IMR-90 (cell line): Measurements from ENCODE around the gene TUBG2. TPM values are rescaled to one million over a fixed set of nuclear protein-coding genes. Genes with fewer than 3 reads are reported as not detected.

Source experiments
- ATAC-seq: fragments of 200-7000 bp; cut with Tn5 transposase; 2 replicates; pipeline ENCODE4 v1.9.1; 2020; ENCODE audit warnings: low read depth, mild to moderate bottlenecking, moderate library complexity
- BruUV-seq: library from RNA; stranded (reverse); fragments of 400-500 nt; replicated peaks from 2 replicates; lab custom pipeline; 2021; lab: Mats Ljungman, UMichigan
- CTCF ChIA-PET: fragments of 300-600 bp; formaldehyde crosslinking; extraction: SDS; loops from one replicate; lab custom pipeline; 2021; ENCODE audit warnings: antibody characterized with exemption; lab: Yijun Ruan, JAX
- POLR2A ChIA-PET: fragments of 300-600 bp; sonication (Branson Sonifier 250); formaldehyde crosslinking; loops from one replicate; lab custom pipeline; 2022; ENCODE audit warnings: antibody characterized with exemption; ENCODE audit not compliant: unreplicated experiment; lab: Charles Lee
- DNase-seq: peaks from one replicate; pipeline ENCODE4 v3.0.0; 2013
- H2AFZ ChIP-seq: replicated peaks from 2 replicates; pipeline ENCODE3; 2013; ENCODE audit warnings: low read length, mild to moderate bottlenecking; ENCODE audit not compliant: poor library complexity
- H2AK5ac ChIP-seq: 2 replicates; pipeline ENCODE4 v1.6.1; 2013; ENCODE audit warnings: low read depth, low read length, inconsistent platforms
- H2AK9ac ChIP-seq: replicated peaks from 2 replicates; pipeline ENCODE3; 2013; ENCODE audit warnings: mild to moderate bottlenecking, low read depth, low read length, moderate library complexity; ENCODE audit not compliant: poor library complexity
- H2BK120ac ChIP-seq: 2 replicates; pipeline ENCODE4 v1.6.1; 2013; ENCODE audit warnings: low read depth, low read length, inconsistent platforms
- H2BK15ac ChIP-seq: 3 replicates; pipeline ENCODE4 v1.6.1; 2013; ENCODE audit warnings: low read depth, low read length, inconsistent platforms
- H2BK20ac ChIP-seq: 2 replicates; pipeline ENCODE4 v1.6.1; 2013; ENCODE audit warnings: low read depth, mild to moderate bottlenecking, inconsistent platforms, low read length, moderate library complexity
- H2BK5ac ChIP-seq: 2 replicates; pipeline ENCODE4 v1.6.1; 2013; ENCODE audit warnings: mild to moderate bottlenecking, low read depth, low read length, inconsistent platforms; ENCODE audit not compliant: poor library complexity, severe bottlenecking
- H3K14ac ChIP-seq: replicated peaks from 2 replicates; pipeline ENCODE4 v1.6.1; 2013; ENCODE audit warnings: low read depth, low read length, inconsistent platforms
- H3K18ac ChIP-seq: 2 replicates; pipeline ENCODE4 v1.6.1; 2013; ENCODE audit warnings: low read depth, low read length, control low read depth
- H3K23ac ChIP-seq: 2 replicates; pipeline ENCODE4 v1.6.1; 2013; ENCODE audit warnings: low read depth, low read length, inconsistent platforms
- H3K27ac ChIP-seq: 2 replicates; pipeline ENCODE4 v1.5.1; 2013; ENCODE audit warnings: mild to moderate bottlenecking, control low read depth, low read length; ENCODE audit not compliant: insufficient read depth
- H3K27me3 ChIP-seq: 2 replicates; pipeline ENCODE4 v1.6.1; 2013; ENCODE audit warnings: low read length; ENCODE audit not compliant: control insufficient read depth, insufficient read depth
- H3K36me3 ChIP-seq: 2 replicates; pipeline ENCODE4 v1.6.1; 2013; ENCODE audit warnings: low read length, mixed read lengths; ENCODE audit not compliant: control insufficient read depth, insufficient read depth
- H3K4ac ChIP-seq: 2 replicates; pipeline ENCODE4 v1.6.1; 2013; ENCODE audit warnings: low read depth, low read length, inconsistent platforms
- H3K4me1 ChIP-seq: 2 replicates; pipeline ENCODE4 v1.6.1; 2013; ENCODE audit warnings: low read length, mixed read lengths; ENCODE audit not compliant: control insufficient read depth, insufficient read depth
- H3K4me2 ChIP-seq: 2 replicates; pipeline ENCODE4 v1.6.1; 2013; ENCODE audit warnings: low read depth, mild to moderate bottlenecking, control low read depth, low read length, moderate library complexity
- H3K4me3 ChIP-seq: 2 replicates; pipeline ENCODE4 v1.5.1; 2013; ENCODE audit warnings: low read depth, mild to moderate bottlenecking, control low read depth, low read length, moderate library complexity; ENCODE audit not compliant: insufficient read depth
- H3K56ac ChIP-seq: 2 replicates; pipeline ENCODE4 v1.6.1; 2013; ENCODE audit warnings: low read length, inconsistent platforms; ENCODE audit not compliant: insufficient read depth; ENCODE audit errors: extremely low read depth
- H3K79me1 ChIP-seq, 2 experiments: 2 replicates each; pipeline ENCODE4 v1.6.1; 2013; ENCODE audit warnings: low read length in 2 of 2, inconsistent platforms in 1 of 2, low read depth in 1 of 2
- H3K9ac ChIP-seq: 2 replicates; pipeline ENCODE4 v1.6.1; 2013; ENCODE audit warnings: low read depth, low read length, control low read depth
- H3K9me1 ChIP-seq: 2 replicates; pipeline ENCODE4 v1.6.1; 2013; ENCODE audit warnings: low read length, inconsistent platforms; ENCODE audit not compliant: insufficient read depth
- H3K9me3 ChIP-seq: 2 replicates; pipeline ENCODE4 v1.6.1; 2013; ENCODE audit warnings: low read length; ENCODE audit not compliant: control insufficient read depth, insufficient read depth
- H4K20me1 ChIP-seq: 2 replicates; pipeline ENCODE4 v1.6.1; 2013; ENCODE audit warnings: low read length, inconsistent platforms; ENCODE audit not compliant: insufficient read depth
- H4K5ac ChIP-seq: 2 replicates; pipeline ENCODE4 v1.6.1; 2013; ENCODE audit warnings: mild to moderate bottlenecking, low read depth, low read length, control low read depth
- H4K8ac ChIP-seq, 2 experiments: 2 replicates each; pipeline ENCODE4 v1.6.1; 2013; ENCODE audit warnings: low read depth in 2 of 2, low read length in 2 of 2, control low read depth in 1 of 2, inconsistent platforms in 1 of 2
- H4K91ac ChIP-seq: 2 replicates; pipeline ENCODE4 v1.6.1; 2013; ENCODE audit warnings: low read depth, low read length, inconsistent platforms; ENCODE audit not compliant: insufficient read depth
- BHLHE40 ChIP-seq: fragments of 150-350 bp; IDR thresholded peaks from 2 replicates; pipeline ENCODE4 v1.6.1; 2016; ENCODE audit warnings: mild to moderate bottlenecking, low read depth, low read length
- CHD1 ChIP-seq: IDR thresholded peaks from 2 replicates; pipeline ENCODE4 v1.6.1; 2012; ENCODE audit warnings: low read depth, low read length, improper control_type of control experiment
- FOS ChIP-seq: fragments of 150-350 bp; IDR thresholded peaks from 2 replicates; pipeline ENCODE4 v1.6.1; 2016; ENCODE audit warnings: low read depth, low read length
- NFE2L2 ChIP-seq: fragments of 150-350 bp; IDR thresholded peaks from 2 replicates; pipeline ENCODE4 v1.6.1; 2016; ENCODE audit warnings: low read depth, mild to moderate bottlenecking, low read length
- RCOR1 ChIP-seq: IDR thresholded peaks from 2 replicates; pipeline ENCODE4 v1.6.1; 2012; ENCODE audit warnings: mild to moderate bottlenecking, low read length, improper control_type of control experiment; ENCODE audit not compliant: insufficient replicate concordance
- RFX5 ChIP-seq: IDR thresholded peaks from 2 replicates; pipeline ENCODE4 v1.8.0; 2012; ENCODE audit warnings: low read depth, mild to moderate bottlenecking, low read length, moderate library complexity
- SMC3 ChIP-seq: fragments of 150-350 bp; IDR thresholded peaks from 2 replicates; pipeline ENCODE4 v1.6.1; 2016; ENCODE audit warnings: low read depth, mild to moderate bottlenecking, antibody characterized with exemption, low read length, moderate library complexity
- WGBS, 2 experiments: methylation state at CpG; one replicate each; pipeline versions ENCODE4 v1.1.5 to v1.1.7; 2013; ENCODE audit warnings: missing lambda C conversion rate in 2 of 2; ENCODE audit not compliant: insufficient read length in 1 of 2; ENCODE audit errors: extremely low coverage in 2 of 2; 5-methylcytosine and 5-hydroxymethylcytosine counted together
- dilution Hi-C: fragments of 300-500 bp; cut with HindIII; formaldehyde crosslinking; loops from one replicate; pipeline ENCODE4 v1.14.3; 2018; ENCODE audit warnings: low sequenced_read_pairs; ENCODE audit not compliant: unreplicated experiment
- in situ Hi-C: fragments of 300-500 bp; cut with MboI; formaldehyde crosslinking; loops from 3 replicates; pipeline ENCODE4 v1.14.3; 2019; ENCODE audit warnings: low sequenced_read_pairs, inconsistent platforms, mixed read lengths
- intact Hi-C: fragments of 100-400 bp; cut with micrococcal nuclease; formaldehyde crosslinking; loops from 2 replicates; pipeline ENCODE4 v1.10.0; 2022
- polyA plus RNA-seq, 3 experiments: library from polyadenylated mRNA; depleted of rRNA; stranded (reverse); fragments of >200 nt; gene quantifications; 2 replicates each; pipeline ENCODE4 v1.2.3, GENCODE V29; 2012; ENCODE audit warnings: low replicate concordance in 1 of 3
- total RNA-seq: library from RNA; depleted of rRNA; stranded (reverse); fragments of >200 nt; gene quantifications from 2 replicates; pipeline ENCODE4 v1.2.3, GENCODE V29; 2012
- TF ChIP-seq, protein P1 (sequence below): fragments of 150-350 bp; IDR thresholded peaks from 2 replicates; pipeline ENCODE4 v1.6.1; 2016; ENCODE audit warnings: low read depth, mild to moderate bottlenecking, low read length, moderate library complexity, borderline replicate concordance
- TF ChIP-seq, protein P2 (sequence below): fragments of 150-350 bp; IDR thresholded peaks from 2 replicates; pipeline ENCODE4 v1.6.1; 2017; ENCODE audit warnings: mild to moderate bottlenecking, antibody characterized with exemption, low read length, low read depth

The TUBG2 gene
- total and polyA plus RNA-seq, 2 of the 4 experiments (the other 2 are of a cell fraction), result 3.6 to 24.6 TPM

DNA sequence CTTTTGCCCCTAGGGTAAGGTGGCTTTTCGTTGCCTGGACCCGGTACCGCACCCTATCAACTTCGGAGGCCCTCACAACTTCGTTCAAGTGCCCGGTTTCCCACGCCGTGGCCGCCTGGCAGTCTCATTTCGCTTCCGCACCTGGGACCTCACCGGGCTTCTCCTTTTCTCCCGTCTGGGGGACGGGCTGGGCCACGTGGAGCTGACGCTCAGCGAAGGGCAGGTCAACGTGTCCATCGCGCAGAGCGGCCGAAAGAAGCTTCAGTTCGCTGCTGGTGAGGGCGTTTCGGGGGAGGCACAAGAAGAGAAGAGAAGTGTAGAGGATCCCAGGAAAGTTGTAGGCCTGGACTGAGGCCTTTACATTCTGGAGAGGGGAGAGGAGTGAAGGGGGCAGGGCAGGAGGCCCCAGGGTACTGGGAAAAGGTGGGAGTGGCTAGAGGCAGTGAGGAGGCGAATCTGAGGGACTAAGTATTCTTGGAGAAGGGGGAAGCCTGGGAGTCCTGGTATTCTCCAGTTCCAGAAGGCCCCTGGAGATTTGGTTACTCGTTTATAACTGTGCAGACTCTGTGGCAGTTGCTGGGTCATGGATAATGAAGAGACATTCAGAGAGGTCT is 28.7 kb downstream of the TUBG2 start:
- no TSS peak for BruUV-seq
- no peak overlapping the region for H3K4me3 ChIP-seq

More for the DNA sequence above, 28.7 kb downstream of the TUBG2 start:
- in situ Hi-C loops, result loop anchor here (25.0 kb wide), 1 partner anchor 624 kb away; no protein-coding TSS in a partner anchor
- Histone ChIP-seq H2AK9ac (no peak overlapping the region), H2BK15ac (no peak overlapping the region), H2BK20ac (no peak overlapping the region), H3K79me1 (peaks cover 4 to 21% of the 10 kb centered on the region in 2 experiments), H3K27me3 (no peaks in the 10 kb centered on the region), H2BK120ac (no peak overlapping the region), H4K8ac (no peak overlapping the region), H3K9me3 (no peaks in the 10 kb centered on the region), H3K27ac (no peak overlapping the region), H4K5ac (no peak overlapping the region), H3K23ac (no peak overlapping the region), H3K56ac (no peak overlapping the region), H3K9ac (no peak overlapping the region), H3K14ac (no peak overlapping the region), H3K9me1 (peaks cover 13% of the 10 kb centered on the region), H3K36me3 (peaks cover 69% of the 10 kb centered on the region), H2AFZ (no peak overlapping the region), H4K20me1 (0 out of 2 replicates have a peak, but pooled peaks cover 8% of the 10 kb centered on the region), H3K4me2 (no peak overlapping the region), H3K18ac (no peak overlapping the region), H2AK5ac (no peak overlapping the region), H2BK5ac (no peak overlapping the region), H3K4me1 (peaks cover 4% of the 10 kb centered on the region; the same call in 1 of the 2 replicates), H3K4ac (no peak overlapping the region), H4K91ac (no peak overlapping the region)
- WGBS, 2 experiments, result 74% methylated on average over 14 of the region's 27 CpGs; no CpG with 5 or more reads in 1 of the 2 experiments
- CTCF ChIA-PET, result no interaction called here
- POLR2A ChIA-PET, result interaction anchor here (0.7 kb wide), 1 partner anchor 9 kb away, joined by 3 read pairs; no protein-coding TSS in a partner anchor
- dilution Hi-C loops, result no loop called here
- TF ChIP-seq NFE2L2 (no peak), FOS (no peak), CHD1 (no peak), RFX5 (no peak), BHLHE40 (no peak), RCOR1 (no peak), SMC3 (no peak)
- TF ChIP-seq, protein P1, sequence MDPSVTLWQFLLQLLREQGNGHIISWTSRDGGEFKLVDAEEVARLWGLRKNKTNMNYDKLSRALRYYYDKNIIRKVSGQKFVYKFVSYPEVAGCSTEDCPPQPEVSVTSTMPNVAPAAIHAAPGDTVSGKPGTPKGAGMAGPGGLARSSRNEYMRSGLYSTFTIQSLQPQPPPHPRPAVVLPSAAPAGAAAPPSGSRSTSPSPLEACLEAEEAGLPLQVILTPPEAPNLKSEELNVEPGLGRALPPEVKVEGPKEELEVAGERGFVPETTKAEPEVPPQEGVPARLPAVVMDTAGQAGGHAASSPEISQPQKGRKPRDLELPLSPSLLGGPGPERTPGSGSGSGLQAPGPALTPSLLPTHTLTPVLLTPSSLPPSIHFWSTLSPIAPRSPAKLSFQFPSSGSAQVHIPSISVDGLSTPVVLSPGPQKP, result no peak
- TF ChIP-seq, protein P2, sequence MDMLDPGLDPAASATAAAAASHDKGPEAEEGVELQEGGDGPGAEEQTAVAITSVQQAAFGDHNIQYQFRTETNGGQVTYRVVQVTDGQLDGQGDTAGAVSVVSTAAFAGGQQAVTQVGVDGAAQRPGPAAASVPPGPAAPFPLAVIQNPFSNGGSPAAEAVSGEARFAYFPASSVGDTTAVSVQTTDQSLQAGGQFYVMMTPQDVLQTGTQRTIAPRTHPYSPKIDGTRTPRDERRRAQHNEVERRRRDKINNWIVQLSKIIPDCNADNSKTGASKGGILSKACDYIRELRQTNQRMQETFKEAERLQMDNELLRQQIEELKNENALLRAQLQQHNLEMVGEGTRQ, result no peak
- DNase-seq (no peak), ATAC-seq (no peak)
- intact Hi-C loops, result no loop called here
